ENCODE data around the gene ZNF710.

DNA sequence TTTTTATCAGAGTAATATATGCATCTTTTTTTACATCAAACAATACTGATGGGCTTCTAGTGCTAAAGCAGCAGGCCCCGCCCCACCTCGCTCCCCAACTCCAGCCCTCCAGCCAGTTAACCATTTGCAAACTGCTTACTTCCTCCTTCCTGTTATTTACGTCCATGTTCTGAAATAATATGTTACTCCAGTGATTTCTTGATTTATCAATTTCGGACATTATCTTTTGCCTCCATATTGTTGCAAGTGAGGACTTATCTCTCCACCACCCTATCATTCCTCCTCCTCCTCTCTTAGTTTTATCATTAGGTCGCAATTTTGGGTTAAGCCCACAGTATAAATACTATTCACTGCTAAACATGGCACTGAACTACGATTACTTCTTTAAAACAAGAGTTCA lies 39.5 kb downstream of the ZNF710 start:
- TF ChIP-seq, protein P1, sequence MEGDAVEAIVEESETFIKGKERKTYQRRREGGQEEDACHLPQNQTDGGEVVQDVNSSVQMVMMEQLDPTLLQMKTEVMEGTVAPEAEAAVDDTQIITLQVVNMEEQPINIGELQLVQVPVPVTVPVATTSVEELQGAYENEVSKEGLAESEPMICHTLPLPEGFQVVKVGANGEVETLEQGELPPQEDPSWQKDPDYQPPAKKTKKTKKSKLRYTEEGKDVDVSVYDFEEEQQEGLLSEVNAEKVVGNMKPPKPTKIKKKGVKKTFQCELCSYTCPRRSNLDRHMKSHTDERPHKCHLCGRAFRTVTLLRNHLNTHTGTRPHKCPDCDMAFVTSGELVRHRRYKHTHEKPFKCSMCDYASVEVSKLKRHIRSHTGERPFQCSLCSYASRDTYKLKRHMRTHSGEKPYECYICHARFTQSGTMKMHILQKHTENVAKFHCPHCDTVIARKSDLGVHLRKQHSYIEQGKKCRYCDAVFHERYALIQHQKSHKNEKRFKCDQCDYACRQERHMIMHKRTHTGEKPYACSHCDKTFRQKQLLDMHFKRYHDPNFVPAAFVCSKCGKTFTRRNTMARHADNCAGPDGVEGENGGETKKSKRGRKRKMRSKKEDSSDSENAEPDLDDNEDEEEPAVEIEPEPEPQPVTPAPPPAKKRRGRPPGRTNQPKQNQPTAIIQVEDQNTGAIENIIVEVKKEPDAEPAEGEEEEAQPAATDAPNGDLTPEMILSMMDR (IDR thresholded peaks at IDR 0.05) = no peak
- no peak for TF ChIP-seq POLR2A (IDR thresholded peaks at IDR 0.05)

All from testis (tissue), 2 donors.